ENCODE results near the gene PIGZ. TPM values are rescaled to one million over a fixed set of nuclear protein-coding genes. Genes with fewer than 3 reads are reported as not detected.

The PIGZ gene
- polyA plus RNA-seq, 1 experiment = 7.0 TPM

DNA sequence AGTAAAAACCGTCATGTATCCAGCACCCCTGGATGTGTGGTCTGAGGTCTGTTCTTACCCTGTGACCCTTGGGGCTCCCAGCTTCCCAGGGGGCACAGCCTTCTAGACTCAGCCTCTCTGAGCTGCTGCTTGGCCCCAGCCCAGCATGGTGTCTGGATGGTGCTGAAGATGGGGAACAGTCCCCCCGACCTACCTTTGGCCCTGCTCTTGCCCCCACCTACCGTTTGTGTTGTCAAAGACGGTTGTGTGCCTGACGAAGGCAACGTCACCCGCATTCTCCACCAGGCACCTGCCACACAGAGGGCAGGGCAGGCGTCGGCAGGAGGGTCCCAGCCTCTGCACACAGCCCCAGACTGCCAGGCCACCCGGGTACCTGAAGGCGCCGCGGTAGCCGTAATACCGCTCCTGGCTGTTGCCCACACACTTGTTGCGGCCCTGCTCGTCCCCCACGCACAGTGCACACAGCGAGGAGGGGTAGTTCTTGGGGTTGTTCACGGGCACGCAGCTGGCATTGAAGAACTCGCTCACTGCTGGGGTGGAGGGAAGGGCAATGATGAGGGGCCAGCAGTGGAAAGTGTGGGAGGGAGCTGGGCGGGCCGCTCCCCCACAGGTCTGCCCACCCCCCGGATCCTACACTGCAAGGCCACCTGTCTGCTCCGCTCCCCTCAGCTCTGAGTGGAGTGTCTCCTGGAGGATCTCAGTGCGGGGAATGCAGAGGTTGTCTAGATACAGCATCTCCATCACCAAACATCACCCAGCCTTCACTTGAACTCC lies 40.0 kb upstream of the PIGZ start:
- Histone ChIP-seq H3K36me3 (ENCODE audit: control insufficient read depth, insufficient read depth, low read length) (no peaks in the 10 kb centered on the region), H3K4me3 (ENCODE audit: low read depth, low read length) (no peak overlapping the region), H3K27me3 (ENCODE audit: control insufficient read depth, insufficient read depth, low read length) (no peaks in the 10 kb centered on the region)
- ChIA-PET CTCF (interaction anchor here (2.5 kb wide), 1 partner anchor 21 kb away, joined by 12 read pairs; the partner anchor contains the start of gene MELTF), POLR2A (no interaction called here)
- DNase-seq (ENCODE audit: low read depth) = no peak
- TF ChIP-seq, protein P1, sequence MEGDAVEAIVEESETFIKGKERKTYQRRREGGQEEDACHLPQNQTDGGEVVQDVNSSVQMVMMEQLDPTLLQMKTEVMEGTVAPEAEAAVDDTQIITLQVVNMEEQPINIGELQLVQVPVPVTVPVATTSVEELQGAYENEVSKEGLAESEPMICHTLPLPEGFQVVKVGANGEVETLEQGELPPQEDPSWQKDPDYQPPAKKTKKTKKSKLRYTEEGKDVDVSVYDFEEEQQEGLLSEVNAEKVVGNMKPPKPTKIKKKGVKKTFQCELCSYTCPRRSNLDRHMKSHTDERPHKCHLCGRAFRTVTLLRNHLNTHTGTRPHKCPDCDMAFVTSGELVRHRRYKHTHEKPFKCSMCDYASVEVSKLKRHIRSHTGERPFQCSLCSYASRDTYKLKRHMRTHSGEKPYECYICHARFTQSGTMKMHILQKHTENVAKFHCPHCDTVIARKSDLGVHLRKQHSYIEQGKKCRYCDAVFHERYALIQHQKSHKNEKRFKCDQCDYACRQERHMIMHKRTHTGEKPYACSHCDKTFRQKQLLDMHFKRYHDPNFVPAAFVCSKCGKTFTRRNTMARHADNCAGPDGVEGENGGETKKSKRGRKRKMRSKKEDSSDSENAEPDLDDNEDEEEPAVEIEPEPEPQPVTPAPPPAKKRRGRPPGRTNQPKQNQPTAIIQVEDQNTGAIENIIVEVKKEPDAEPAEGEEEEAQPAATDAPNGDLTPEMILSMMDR (IDR thresholded peaks at IDR 0.05; ENCODE audit: insufficient read depth, low read depth, low read length) = no peak

DNA sequence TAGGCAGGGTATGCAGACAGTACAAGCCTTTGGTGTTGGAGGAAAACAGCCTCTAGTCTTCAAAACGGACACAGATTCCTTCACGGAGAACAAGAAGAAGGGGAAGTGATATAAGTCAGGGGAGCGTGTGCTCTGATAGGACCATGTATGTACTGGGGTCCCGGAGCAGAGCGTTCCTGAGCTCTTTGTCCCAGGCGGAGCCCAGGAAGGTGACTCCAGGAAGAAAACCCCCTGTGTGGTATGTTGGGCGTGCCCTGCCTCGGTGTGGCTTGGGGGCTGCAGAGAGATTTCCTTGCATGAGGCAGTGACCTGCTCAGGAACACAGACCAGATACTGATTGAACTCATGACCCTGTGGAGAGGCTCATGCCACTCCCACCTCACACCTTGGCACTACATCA lies 39.3 kb upstream of the PIGZ start:
- CTCF ChIA-PET = interaction anchor here (2.5 kb wide), 1 partner anchor 22 kb away, joined by 12 read pairs; the partner anchor contains the start of gene MELTF
- no peak overlapping the region for H3K4me3 ChIP-seq (ENCODE audit: low read depth, low read length)
- H3K36me3 ChIP-seq (ENCODE audit: control insufficient read depth, insufficient read depth, low read length) = no peaks in the 10 kb centered on the region
- DNase-seq (ENCODE audit: low read depth) = no peak
- TF ChIP-seq, protein P1 (IDR thresholded peaks at IDR 0.05; ENCODE audit: insufficient read depth, low read depth, low read length) = no peak
- H3K27me3 ChIP-seq (ENCODE audit: control insufficient read depth, insufficient read depth, low read length) = no peaks in the 10 kb centered on the region
- POLR2A ChIA-PET = no interaction called here

DNA sequence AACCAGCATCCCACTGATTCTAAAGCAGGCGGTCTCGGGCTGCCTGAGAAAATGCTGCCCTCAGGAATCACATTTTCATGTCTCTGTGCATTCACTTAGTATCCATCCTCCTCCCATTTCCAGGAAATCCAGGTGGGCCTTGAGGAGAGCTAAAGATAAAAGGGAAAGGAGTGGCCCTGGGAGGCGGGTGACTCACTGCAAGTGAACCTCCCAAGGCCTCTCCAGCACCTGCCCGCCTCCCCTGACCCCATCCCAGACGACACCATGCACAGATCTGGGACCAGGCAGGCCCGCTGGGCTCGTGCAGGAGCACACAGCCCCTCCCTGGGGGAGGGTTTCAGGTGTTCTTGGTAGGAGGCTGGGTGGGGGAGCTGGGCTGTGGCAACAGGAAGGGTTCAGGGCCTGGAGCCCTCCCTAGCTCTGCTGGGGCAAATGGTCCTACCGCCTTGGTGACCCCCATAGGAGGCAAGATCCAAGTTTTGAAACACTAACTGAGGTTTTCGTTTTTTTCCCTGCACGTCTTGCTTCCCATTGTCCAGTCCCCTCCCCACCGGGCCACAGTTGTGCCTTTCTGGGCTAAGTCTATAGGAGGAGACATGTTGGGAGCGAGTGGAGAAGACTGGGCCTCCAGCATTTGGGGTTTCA lies 38.8 kb upstream of the PIGZ start:
- CTCF ChIA-PET = interaction anchor here (1.5 kb wide), 1 partner anchor 22 kb away, joined by 8 read pairs; the partner anchor contains the start of gene MELTF
- DNase-seq (ENCODE audit: low read depth) = no peak
- no peaks in the 10 kb centered on the region for H3K36me3 ChIP-seq (ENCODE audit: control insufficient read depth, insufficient read depth, low read length)
- H3K4me3 ChIP-seq (ENCODE audit: low read depth, low read length) = no peak overlapping the region
- POLR2A ChIA-PET = no interaction called here
- TF ChIP-seq, protein P1 (IDR thresholded peaks at IDR 0.05; ENCODE audit: insufficient read depth, low read depth, low read length) = no peak
- H3K27me3 ChIP-seq (ENCODE audit: control insufficient read depth, insufficient read depth, low read length) = no peaks in the 10 kb centered on the region

DNA sequence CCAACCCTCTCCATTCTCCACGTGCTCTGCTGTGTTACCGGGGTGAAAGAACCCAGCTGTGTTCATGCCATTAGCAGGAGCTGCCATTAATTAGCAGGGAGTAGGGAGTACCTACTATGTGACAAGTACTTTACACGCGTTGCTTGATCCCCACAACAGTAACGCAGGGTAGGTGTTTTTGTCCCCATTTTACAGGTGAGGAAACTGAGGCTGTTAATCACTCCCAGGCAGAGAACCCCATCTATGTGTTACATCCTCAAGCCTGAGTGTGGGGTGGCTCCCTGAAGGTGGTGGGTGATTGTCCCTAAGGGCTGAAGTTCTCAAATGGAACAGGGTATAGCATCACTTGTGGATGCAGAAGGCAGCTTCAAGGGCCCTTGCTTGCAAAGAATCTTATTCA lies 38.2 kb upstream of the PIGZ start:
- no peak overlapping the region for H3K4me3 ChIP-seq (ENCODE audit: low read depth, low read length)
- TF ChIP-seq, protein P1 (IDR thresholded peaks at IDR 0.05; ENCODE audit: insufficient read depth, low read depth, low read length) = no peak
- POLR2A ChIA-PET = no interaction called here
- no peak for DNase-seq (ENCODE audit: low read depth)
- no peaks in the 10 kb centered on the region for H3K27me3 ChIP-seq (ENCODE audit: control insufficient read depth, insufficient read depth, low read length)
- no peaks in the 10 kb centered on the region for H3K36me3 ChIP-seq (ENCODE audit: control insufficient read depth, insufficient read depth, low read length)
- CTCF ChIA-PET = interaction anchor here (1.5 kb wide), 1 partner anchor 23 kb away, joined by 8 read pairs; the partner anchor contains the start of gene MELTF

DNA sequence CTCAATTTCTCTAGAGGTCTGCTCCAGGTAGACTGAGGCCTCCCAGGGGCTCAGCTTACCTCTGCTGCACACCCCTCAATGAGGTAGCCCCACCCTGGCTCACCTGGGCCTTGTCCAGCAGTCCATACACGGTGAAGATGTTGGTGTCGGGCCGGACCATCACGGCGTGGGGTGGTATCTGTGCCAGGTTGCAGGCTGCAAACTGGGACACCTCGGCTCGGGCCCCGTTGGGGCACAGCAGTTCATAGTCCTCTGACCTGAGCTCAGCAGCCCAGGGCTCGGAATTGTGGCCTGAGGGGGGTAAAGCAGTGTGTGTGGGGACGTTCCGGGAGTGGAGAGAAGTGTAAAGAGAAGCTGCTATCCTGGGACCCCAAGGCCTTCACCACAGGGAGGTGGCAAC lies 37.8 kb upstream of the PIGZ start:
- CTCF ChIA-PET = interaction anchor here (1.5 to 2.8 kb wide), 3 partner anchors 13 to 28 kb away, joined by 3 to 8 read pairs (median 5); partner anchors contain the start of gene MELTF
- DNase-seq (ENCODE audit: low read depth) = no peak
- POLR2A ChIA-PET = no interaction called here
- TF ChIP-seq, protein P1 (IDR thresholded peaks at IDR 0.05; ENCODE audit: insufficient read depth, low read depth, low read length) = no peak
- Histone ChIP-seq H3K4me3 (ENCODE audit: low read depth, low read length) (no peak overlapping the region), H3K27me3 (ENCODE audit: control insufficient read depth, insufficient read depth, low read length) (no peaks in the 10 kb centered on the region), H3K36me3 (ENCODE audit: control insufficient read depth, insufficient read depth, low read length) (no peaks in the 10 kb centered on the region)

Data from BJ (cell line).